ENCODE measurements around the gene TNFRSF25. TPM values are rescaled to one million over a fixed set of nuclear protein-coding genes. Genes with fewer than 3 reads are reported as not detected.

The TNFRSF25 gene
- total RNA-seq, 1 experiment from 2014 or later, result 4.2 TPM

- DNase-seq (ENCODE audit: extremely low read depth, low read depth), result no peak
Observed at GRCh38 chr1:6471086-6471969, 5.4 kb upstream of the TNFRSF25 start.

- DNase-seq (ENCODE audit: extremely low read depth, low read depth), result no peak
Observed at GRCh38 chr1:6470132-6471085, 4.4 kb upstream of the TNFRSF25 start.

GRCh38 chr1:6468729-6469461 is 2.9 kb upstream of the TNFRSF25 start:
- no peak for DNase-seq (ENCODE audit: extremely low read depth, low read depth)

- no peak for DNase-seq (ENCODE audit: extremely low read depth, low read depth)
Observed at GRCh38 chr1:6467744-6468688, 2.0 kb upstream of the TNFRSF25 start.

GRCh38 chr1:6467224-6467623 is 1.3 kb upstream of the TNFRSF25 start:
- DNase-seq (ENCODE audit: extremely low read depth, low read depth), result no peak

GRCh38 chr1:6466751-6467150 is 778 bp upstream of the TNFRSF25 start:
- no peak for DNase-seq (ENCODE audit: extremely low read depth, low read depth)

- no peak for DNase-seq (ENCODE audit: extremely low read depth, low read depth)
Observed at GRCh38 chr1:6465461-6466005, 440 bp downstream of the TNFRSF25 start.

- no peak for DNase-seq (ENCODE audit: extremely low read depth, low read depth)
Observed at GRCh38 chr1:6464915-6465314, 1.1 kb downstream of the TNFRSF25 start.

GRCh38 chr1:6464514-6464836 is 1.5 kb downstream of the TNFRSF25 start:
- no peak for DNase-seq (ENCODE audit: extremely low read depth, low read depth)

GRCh38 chr1:6463120-6463412 is 2.9 kb downstream of the TNFRSF25 start:
- DNase-seq (ENCODE audit: extremely low read depth, low read depth), result no peak

GRCh38 chr1:6462412-6463119 is 3.4 kb downstream of the TNFRSF25 start:
- DNase-seq (ENCODE audit: extremely low read depth, low read depth), result no peak

- DNase-seq (ENCODE audit: extremely low read depth, low read depth), result no peak
Observed at GRCh38 chr1:6461538-6462411, 4.2 kb downstream of the TNFRSF25 start.

- DNase-seq (ENCODE audit: extremely low read depth, low read depth), result no peak
Observed at GRCh38 chr1:6461051-6461530, 4.9 kb downstream of the TNFRSF25 start.

GRCh38 chr1:6460301-6461050 is 5.5 kb downstream of the TNFRSF25 start:
- DNase-seq (ENCODE audit: extremely low read depth, low read depth), result no peak

GRCh38 chr1:6459850-6460265 is 6.1 kb downstream of the TNFRSF25 start:
- no peak for DNase-seq (ENCODE audit: extremely low read depth, low read depth)

GRCh38 chr1:6456800-6457466 is 9.0 kb downstream of the TNFRSF25 start:
- no peak for DNase-seq (ENCODE audit: extremely low read depth, low read depth)

Data from NCI-H460 (cell line).